Vagina (tissue), 2 donors: ENCODE results near the gene LAMC3. TPM values are rescaled to one million over a fixed set of nuclear protein-coding genes. Genes with fewer than 3 reads are reported as not detected.

Experiments
- DNase-seq, 2 donors: peaks; one replicate each; pipeline ENCODE4 v3.0.0-alpha.2; 2017; ENCODE audit errors: extremely low spot score in 2 of 2
- H3K27ac ChIP-seq: fragments of 200-600 bp; sonication (generic); one replicate; pipeline ENCODE4 v1.5.1; 2019
- H3K27me3 ChIP-seq: fragments of 200-600 bp; sonication (generic); one replicate; pipeline ENCODE4 v1.5.1; 2019
- H3K36me3 ChIP-seq, 2 donors: fragments of 200-600 bp; sonication (generic); one replicate each; pipeline ENCODE4 v1.5.1; 2017 to 2019
- H3K4me1 ChIP-seq: fragments of 200-600 bp; sonication (generic); one replicate; pipeline ENCODE4 v1.5.1; 2019
- H3K4me3 ChIP-seq, 2 donors: fragments of 200-600 bp; sonication (generic); 1 replicate in 1 of 2; 2 replicates in 1 of 2; pipeline ENCODE4 v1.5.1; 2016 to 2019
- H3K9me3 ChIP-seq: fragments of 200-600 bp; sonication (generic); one replicate; pipeline ENCODE4 v1.5.1; 2019
- CTCF ChIP-seq, 3 experiments: fragments of 450-650 bp in 2 of 3; fragments of 200-600 bp in 1 of 3; sonication (generic) in 1 of 3; IDR thresholded peaks; one replicate each; pipeline ENCODE4 v1.5.1; 2017 to 2019; ENCODE audit warnings: antibody characterized with exemption in 3 of 3, mild to moderate bottlenecking in 2 of 3, moderate library complexity in 2 of 3
- POLR2A ChIP-seq, 2 donors: fragments of 450-650 bp; IDR thresholded peaks; one replicate each; pipeline ENCODE4 v1.6.1; 2017; ENCODE audit warnings: antibody characterized with exemption in 2 of 2, mild to moderate bottlenecking in 2 of 2, moderate library complexity in 2 of 2
- POLR2AphosphoS5 ChIP-seq, 2 donors: sonication (generic); formaldehyde crosslinking; IDR thresholded peaks; one replicate each; pipeline ENCODE4 v1.9.0; 2017; ENCODE audit warnings: antibody characterized with exemption in 2 of 2, mild to moderate bottlenecking in 2 of 2, low read depth in 1 of 2; ENCODE audit not compliant: insufficient read depth in 1 of 2
- intact Hi-C: fragments of 100-400 bp; cut with DNase I; formaldehyde crosslinking; loops from one replicate; pipeline ENCODE4 v1.15.1; 2023
- total RNA-seq: library from RNA; depleted of rRNA; stranded (reverse); fragments of >200 nt; gene quantifications from one replicate; pipeline ENCODE4 v1.2.3, GENCODE V29; 2016

Gene LAMC3
- total RNA-seq, 1 donor from 2014 or later, result 13.3 TPM

GRCh38 chr9:131045300-131046092, 36.5 kb downstream of the LAMC3 start:
- no peak for TF ChIP-seq POLR2A (IDR thresholded peaks at IDR 0.05)
- no peak for TF ChIP-seq CTCF (IDR thresholded peaks at IDR 0.05)
- TF ChIP-seq POLR2AphosphoS5 (IDR thresholded peaks at IDR 0.05; ENCODE audit: insufficient read depth in 1 of 2, low read depth in 1 of 2), result no peak
- Histone ChIP-seq H3K36me3 (peaks cover 0 to 4% of the 10 kb centered on the region in 2 donors), H3K4me3 (no peak overlapping the region), H3K9me3 (no peaks in the 10 kb centered on the region), H3K27me3 (no peaks in the 10 kb centered on the region), H3K27ac (no peak overlapping the region), H3K4me1 (no peaks in the 10 kb centered on the region)
- intact Hi-C loops, result loop anchor here (5.0 to 10.0 kb wide), 2 partner anchors 171 to 343 kb away; no protein-coding TSS in a partner anchor
- no peak for DNase-seq

- H3K36me3 ChIP-seq, result peaks cover 0 to 4% of the 10 kb centered on the region in 2 donors
- no peak overlapping the region for H3K27ac ChIP-seq
- H3K9me3 ChIP-seq, result no peaks in the 10 kb centered on the region
- no peak overlapping the region for H3K4me3 ChIP-seq
- intact Hi-C loops, result loop anchor here (5.0 to 10.0 kb wide), 2 partner anchors 171 to 344 kb away; no protein-coding TSS in a partner anchor
- H3K27me3 ChIP-seq, result no peaks in the 10 kb centered on the region
- no peaks in the 10 kb centered on the region for H3K4me1 ChIP-seq
- TF ChIP-seq POLR2AphosphoS5 (IDR thresholded peaks at IDR 0.05; ENCODE audit: insufficient read depth in 1 of 2, low read depth in 1 of 2), result no peak
- no peak for DNase-seq
Observed at GRCh38 chr9:131046093-131046380, 37.1 kb downstream of the LAMC3 start.

GRCh38 chr9:131046581-131047202, 37.7 kb downstream of the LAMC3 start:
- Histone ChIP-seq H3K36me3 (peaks cover 0 to 4% of the 10 kb centered on the region in 2 donors), H3K4me3 (no peak overlapping the region), H3K27me3 (no peaks in the 10 kb centered on the region), H3K9me3 (no peaks in the 10 kb centered on the region), H3K27ac (no peak overlapping the region), H3K4me1 (no peaks in the 10 kb centered on the region)
- TF ChIP-seq POLR2AphosphoS5 (IDR thresholded peaks at IDR 0.05; ENCODE audit: insufficient read depth in 1 of 2, low read depth in 1 of 2) (peak in 1 of 2 donors; percentile 26), CTCF (IDR thresholded peaks at IDR 0.05) (peak; percentile 84 to 90 (median 85)), POLR2A (IDR thresholded peaks at IDR 0.05) (no peak)
- no peak for DNase-seq
- intact Hi-C loops, result loop anchor here (5.0 to 10.0 kb wide), 2 partner anchors 172 to 344 kb away; no protein-coding TSS in a partner anchor

GRCh38 chr9:131048332-131048731, 39.4 kb downstream of the LAMC3 start:
- DNase-seq, result no peak
- Histone ChIP-seq H3K4me3 (no peak overlapping the region), H3K36me3 (no peaks in the 10 kb centered on the region), H3K27me3 (no peaks in the 10 kb centered on the region), H3K27ac (no peak overlapping the region), H3K4me1 (no peaks in the 10 kb centered on the region), H3K9me3 (no peaks in the 10 kb centered on the region)
- no peak for TF ChIP-seq POLR2AphosphoS5 (IDR thresholded peaks at IDR 0.05; ENCODE audit: insufficient read depth in 1 of 2, low read depth in 1 of 2)
- TF ChIP-seq CTCF (IDR thresholded peaks at IDR 0.05), result no peak
- TF ChIP-seq POLR2A (IDR thresholded peaks at IDR 0.05), result no peak
- intact Hi-C loops, result loop anchor here (5.0 to 10.0 kb wide), 2 partner anchors 174 to 346 kb away; no protein-coding TSS in a partner anchor

- no peak overlapping the region for H3K4me3 ChIP-seq
- no peaks in the 10 kb centered on the region for H3K27me3 ChIP-seq
- intact Hi-C loops, result loop anchor here (5.0 to 10.0 kb wide), 2 partner anchors 174 to 347 kb away; no protein-coding TSS in a partner anchor
- no peak for DNase-seq
- H3K9me3 ChIP-seq, result no peaks in the 10 kb centered on the region
- TF ChIP-seq CTCF (IDR thresholded peaks at IDR 0.05), result no peak
- no peak for TF ChIP-seq POLR2A (IDR thresholded peaks at IDR 0.05)
- TF ChIP-seq POLR2AphosphoS5 (IDR thresholded peaks at IDR 0.05; ENCODE audit: insufficient read depth in 1 of 2, low read depth in 1 of 2), result no peak
- H3K27ac ChIP-seq, result no peak overlapping the region
- no peaks in the 10 kb centered on the region for H3K4me1 ChIP-seq
- no peaks in the 10 kb centered on the region for H3K36me3 ChIP-seq
Observed at GRCh38 chr9:131048820-131049219, 39.8 kb downstream of the LAMC3 start.
